ENCODE data around the gene USP3. TPM values are rescaled to one million over a fixed set of nuclear protein-coding genes. Genes with fewer than 3 reads are reported as not detected.

The USP3 gene
- total and polyA plus RNA-seq, 9 of the 15 experiments (the other 6 are each of a cell fraction or from before 2014, with no cell fraction given) = 17.3 to 54.3 (median 34.8) TPM

DNA sequence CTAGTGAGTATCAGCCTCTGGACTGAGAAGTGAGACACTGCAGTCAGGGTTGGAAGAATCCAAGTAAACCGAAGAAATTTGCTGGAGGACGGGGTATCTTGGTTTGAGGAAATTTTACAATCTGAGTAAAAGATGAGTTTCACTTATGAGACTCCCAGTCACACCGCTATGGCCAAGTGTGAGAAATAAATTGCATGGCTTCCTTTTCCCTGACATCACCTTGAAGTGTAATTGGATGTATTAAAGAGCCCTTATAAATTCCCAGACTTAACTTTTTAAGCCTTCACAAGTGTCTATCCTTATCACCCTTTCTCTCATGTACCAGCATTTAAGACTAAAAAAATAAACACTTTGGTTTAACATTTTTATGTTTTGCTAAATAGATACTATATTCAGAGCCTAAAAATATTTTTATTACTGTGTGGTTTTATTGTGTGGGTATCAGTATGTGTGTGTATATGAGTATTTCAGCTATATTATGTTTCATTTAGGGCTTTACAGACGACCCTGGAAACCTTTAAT is 23.8 kb downstream of the USP3 start:
- ChIA-PET POLR2A (no interaction called here), CTCF (ENCODE audit: low intra/inter-chr PET ratio) (no interaction called here)
- Histone ChIP-seq H3K4me3 (no peak overlapping the region), H3K9me3 (replicated peaks; ENCODE audit: control insufficient read depth, insufficient read depth, low read depth, low read length) (no peaks in the 10 kb centered on the region), H3K9me1 (ENCODE audit: control insufficient read depth, insufficient read depth, low read length) (peaks cover 3% of the 10 kb centered on the region), H3K27me3 (ENCODE audit: control insufficient read depth in 2 of 2, insufficient read depth in 2 of 2, low read length in 2 of 2) (no peaks in the 10 kb centered on the region), H3K79me2 (ENCODE audit: control insufficient read depth, insufficient read depth, low read length) (peaks cover 100% of the 10 kb centered on the region), H3K4me2 (ENCODE audit: insufficient read depth, low read length) (no peak overlapping the region), H3K27ac (ENCODE audit: extremely low read depth, low read depth, low read length) (no peak overlapping the region), H3K9ac (ENCODE audit: insufficient read depth in 1 of 2, low read depth in 2 of 2, low read length in 2 of 2) (no peak overlapping the region), H3K36me3 (ENCODE audit: control insufficient read depth, insufficient read depth, low read length) (no peaks in the 10 kb centered on the region), H4K20me1 (replicated peaks; ENCODE audit: control insufficient read depth, insufficient read depth, low read length) (0 out of 2 replicates have a peak, but pooled peaks cover 6% of the 10 kb centered on the region), H3K4me1 (replicated peaks in 1 of 2; ENCODE audit: control insufficient read depth in 2 of 2, insufficient read depth in 2 of 2, low read length in 2 of 2) (peaks cover 11 to 32% of the 10 kb centered on the region in 2 experiments; a peak in 4 of 5 replicates), H2AFZ (ENCODE audit: low read depth, low read length) (no peak overlapping the region)
- WGBS (ENCODE audit: insufficient coverage, low coverage, missing lambda C conversion rate) = 73% methylated on average over 4 of the region's 4 CpGs
- DNase-seq (ENCODE audit: extremely low read depth in 1 of 4, low spot score in 3 of 4) = no peak
- BruUV-seq (replicated peaks) = no TSS peak
- intact Hi-C loops (cut with micrococcal nuclease) (no loop called here), in situ Hi-C loops (cut with MboI) (no loop called here)
- FAIRE-seq = no peak
- no peak for ATAC-seq
- TF ChIP-seq ESRRA (IDR thresholded peaks at IDR 0.05; ENCODE audit: borderline replicate concordance, low read depth) = no peak
- TF ChIP-seq ZNF445 (CRISPR knock-in tag; IDR thresholded peaks at IDR 0.05; ENCODE audit: low read depth) = no peak
- no peak for TF ChIP-seq ZNF311 (CRISPR knock-in tag; IDR thresholded peaks at IDR 0.05)
- TF ChIP-seq RBM15 (IDR thresholded peaks at IDR 0.05; ENCODE audit: insufficient read depth, low read length) = no peak
- TF ChIP-seq NONO (IDR thresholded peaks at IDR 0.05; ENCODE audit: low read depth in 2 of 2, low read length in 1 of 2) = no peak
- TF ChIP-seq NR2F6 (CRISPR knock-in tag; IDR thresholded peaks at IDR 0.05) = no peak
- no peak for TF ChIP-seq ETS2 (tag; IDR thresholded peaks at IDR 0.05; ENCODE audit: borderline replicate concordance, poor library complexity, severe bottlenecking)
- TF ChIP-seq, protein P1, sequence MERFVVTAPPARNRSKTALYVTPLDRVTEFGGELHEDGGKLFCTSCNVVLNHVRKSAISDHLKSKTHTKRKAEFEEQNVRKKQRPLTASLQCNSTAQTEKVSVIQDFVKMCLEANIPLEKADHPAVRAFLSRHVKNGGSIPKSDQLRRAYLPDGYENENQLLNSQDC (CRISPR knock-in tag; IDR thresholded peaks at IDR 0.05) = no peak
- TF ChIP-seq ASH1L (IDR thresholded peaks at IDR 0.05; ENCODE audit: borderline replicate concordance, low read depth, partially characterized antibody) = no peak
- no peak for TF ChIP-seq CEBPB (tag; IDR thresholded peaks at IDR 0.05)
- TF ChIP-seq, protein P2, sequence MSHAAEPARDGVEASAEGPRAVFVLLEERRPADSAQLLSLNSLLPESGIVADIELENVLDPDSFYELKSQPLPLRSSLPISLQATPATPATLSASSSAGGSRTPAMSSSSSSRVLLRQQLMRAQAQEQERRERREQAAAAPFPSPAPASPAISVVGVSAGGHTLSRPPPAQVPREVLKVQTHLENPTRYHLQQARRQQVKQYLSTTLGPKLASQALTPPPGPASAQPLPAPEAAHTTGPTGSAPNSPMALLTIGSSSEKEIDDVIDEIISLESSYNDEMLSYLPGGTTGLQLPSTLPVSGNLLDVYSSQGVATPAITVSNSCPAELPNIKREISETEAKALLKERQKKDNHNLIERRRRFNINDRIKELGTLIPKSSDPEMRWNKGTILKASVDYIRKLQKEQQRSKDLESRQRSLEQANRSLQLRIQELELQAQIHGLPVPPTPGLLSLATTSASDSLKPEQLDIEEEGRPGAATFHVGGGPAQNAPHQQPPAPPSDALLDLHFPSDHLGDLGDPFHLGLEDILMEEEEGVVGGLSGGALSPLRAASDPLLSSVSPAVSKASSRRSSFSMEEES (CRISPR knock-in tag; IDR thresholded peaks at IDR 0.05) = no peak
- no peak for TF ChIP-seq SMAD2 (IDR thresholded peaks at IDR 0.05; ENCODE audit: low read depth, low read length)
- TF ChIP-seq FOXK1 (CRISPR knock-in tag; IDR thresholded peaks at IDR 0.05; ENCODE audit: borderline replicate concordance) = no peak
- TF ChIP-seq, protein P3, sequence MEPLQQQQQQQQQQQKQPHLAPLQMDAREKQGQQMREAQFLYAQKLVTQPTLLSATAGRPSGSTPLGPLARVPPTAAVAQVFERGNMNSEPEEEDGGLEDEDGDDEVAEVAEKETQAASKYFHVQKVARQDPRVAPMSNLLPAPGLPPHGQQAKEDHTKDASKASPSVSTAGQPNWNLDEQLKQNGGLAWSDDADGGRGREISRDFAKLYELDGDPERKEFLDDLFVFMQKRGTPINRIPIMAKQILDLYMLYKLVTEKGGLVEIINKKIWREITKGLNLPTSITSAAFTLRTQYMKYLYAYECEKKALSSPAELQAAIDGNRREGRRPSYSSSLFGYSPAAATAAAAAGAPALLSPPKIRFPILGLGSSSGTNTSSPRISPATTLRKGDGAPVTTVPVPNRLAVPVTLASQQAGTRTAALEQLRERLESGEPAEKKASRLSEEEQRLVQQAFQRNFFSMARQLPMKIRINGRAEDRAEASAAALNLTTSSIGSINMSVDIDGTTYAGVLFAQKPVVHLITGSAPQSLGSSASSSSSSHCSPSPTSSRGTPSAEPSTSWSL (CRISPR knock-in tag; IDR thresholded peaks at IDR 0.05; ENCODE audit: borderline replicate concordance) = no peak
- no peak for TF ChIP-seq STAG1 (CRISPR knock-in tag; IDR thresholded peaks at IDR 0.05; ENCODE audit: borderline replicate concordance)
- TF ChIP-seq RAD21 (CRISPR knock-in tag; conservative IDR thresholded peaks at IDR 0.05 in 1 of 2, IDR thresholded peaks at IDR 0.05 in 1 of 2) = no peak
- TF ChIP-seq SIRT6 (IDR thresholded peaks at IDR 0.05; ENCODE audit: low read depth, low read length) = no peak

Measured in K562 (cell line).